WTC11 (cell line): ENCODE measurements around the gene PPM1M. TPM values are rescaled to one million over a fixed set of nuclear protein-coding genes. Genes with fewer than 3 reads are reported as not detected.

Experiments used
- ATAC-seq: fragments of 200-7000 bp; cut with Tn5 transposase; 2 replicates; pipeline ENCODE4 v1.10.0; 2021; ENCODE audit warnings: mild to moderate bottlenecking, moderate library complexity
- CTCF ChIA-PET: fragments of 300-600 bp; sonication (Branson Sonifier 250); formaldehyde crosslinking; loops from one replicate; lab custom pipeline; 2021; ENCODE audit warnings: antibody characterized with exemption; lab: Charles Lee
- POLR2A ChIA-PET: fragments of 350-600 bp; sonication (Branson Sonifier 250); formaldehyde crosslinking; loops from one replicate; lab custom pipeline; 2021; ENCODE audit warnings: antibody characterized with exemption; lab: Charles Lee
- DNase-seq: peaks from one replicate; pipeline ENCODE4 v3.0.0; 2021; ENCODE audit warnings: low spot score
- H3K27ac Mint-ChIP-seq: 2 replicates; pipeline ENCODE4 v1.8.0; 2021; ENCODE audit warnings: mixed read lengths
- H3K27me3 Mint-ChIP-seq: 2 replicates; pipeline ENCODE4 v1.8.0; 2021; ENCODE audit warnings: low read depth, mild to moderate bottlenecking, moderate library complexity, mixed read lengths
- H3K36me3 Mint-ChIP-seq: 2 replicates; pipeline ENCODE4 v1.8.0; 2021; ENCODE audit warnings: mixed read lengths
- H3K4me1 Mint-ChIP-seq: 2 replicates; pipeline ENCODE4 v1.8.0; 2022; ENCODE audit warnings: mixed read lengths
- H3K4me3 Mint-ChIP-seq: 2 replicates; pipeline ENCODE4 v1.8.0; 2021; ENCODE audit warnings: mild to moderate bottlenecking, moderate library complexity, mixed read lengths
- H3K9me3 Mint-ChIP-seq: 2 replicates; pipeline ENCODE4 v1.8.0; 2021; ENCODE audit warnings: mixed read lengths
- ARID4B ChIP-seq: sonication (generic); formaldehyde crosslinking; IDR thresholded peaks from 2 replicates; pipeline ENCODE4 v1.8.0; 2023; ENCODE audit warnings: missing genetic modification reagents, mild to moderate bottlenecking, borderline replicate concordance
- CBFB ChIP-seq: sonication (generic); formaldehyde crosslinking; IDR thresholded peaks from 2 replicates; pipeline ENCODE4 v1.8.1; 2022; ENCODE audit warnings: mild to moderate bottlenecking, low read depth, missing genetic modification reagents
- CTCF ChIP-seq: fragments of 200-600 bp; IDR thresholded peaks from 2 replicates; pipeline ENCODE4 v1.8.0; 2022; ENCODE audit warnings: antibody characterized with exemption
- E2F1 ChIP-seq: sonication (generic); formaldehyde crosslinking; IDR thresholded peaks from 2 replicates; pipeline ENCODE4 v1.8.0; 2022; ENCODE audit warnings: mild to moderate bottlenecking, missing genetic modification reagents
- E2F5 ChIP-seq: sonication (generic); formaldehyde crosslinking; IDR thresholded peaks from 2 replicates; pipeline ENCODE4 v1.8.1; 2022; ENCODE audit warnings: mild to moderate bottlenecking, moderate library complexity, missing genetic modification reagents
- ERG ChIP-seq: fragments of 250-450 bp; sonication (Bioruptor Pico); IDR thresholded peaks from 2 replicates; pipeline ENCODE4 v1.8.0; 2021; ENCODE audit warnings: mild to moderate bottlenecking
- ETV6 ChIP-seq: sonication (generic); formaldehyde crosslinking; IDR thresholded peaks from 2 replicates; pipeline ENCODE4 v1.8.1; 2022; ENCODE audit warnings: mild to moderate bottlenecking, missing genetic modification reagents
- FOXJ3 ChIP-seq: sonication (generic); formaldehyde crosslinking; IDR thresholded peaks from 2 replicates; pipeline ENCODE4 v1.9.0; 2021; ENCODE audit warnings: missing genetic modification reagents, mild to moderate bottlenecking, borderline replicate concordance
- GABPB1 ChIP-seq: sonication (generic); formaldehyde crosslinking; IDR thresholded peaks from 2 replicates; pipeline ENCODE4 v1.8.1; 2023; ENCODE audit warnings: mild to moderate bottlenecking, missing genetic modification reagents
- GRHL2 ChIP-seq: fragments of 250-450 bp; sonication (Bioruptor Pico); IDR thresholded peaks from 2 replicates; pipeline ENCODE4 v1.8.0; 2022; ENCODE audit warnings: mild to moderate bottlenecking, moderate library complexity; ENCODE audit not compliant: insufficient replicate concordance, severe bottlenecking
- GTF2I ChIP-seq: fragments of 250-450 bp; sonication (Bioruptor Pico); conservative IDR thresholded peaks from 2 replicates; pipeline ENCODE4 v1.4.0; 2021; ENCODE audit warnings: mild to moderate bottlenecking
- HMGA2 ChIP-seq: fragments of 250-450 bp; sonication (Bioruptor Pico); IDR thresholded peaks from 2 replicates; pipeline ENCODE4 v1.4.0; 2021; ENCODE audit warnings: mild to moderate bottlenecking, moderate library complexity
- IRF2 ChIP-seq: sonication (generic); formaldehyde crosslinking; IDR thresholded peaks from 2 replicates; pipeline ENCODE4 v1.8.0; 2022; ENCODE audit warnings: low read depth, missing genetic modification reagents, borderline replicate concordance
- NFATC4 ChIP-seq: fragments of 250-450 bp; sonication (Bioruptor Pico); IDR thresholded peaks from 2 replicates; pipeline ENCODE4 v1.9.0; 2021; ENCODE audit warnings: mild to moderate bottlenecking
- NR3C1 ChIP-seq: sonication (generic); formaldehyde crosslinking; conservative IDR thresholded peaks from 2 replicates; pipeline ENCODE4 v1.8.1; 2023; ENCODE audit warnings: low read depth, mild to moderate bottlenecking, missing genetic modification reagents
- SP1 ChIP-seq: sonication (generic); formaldehyde crosslinking; conservative IDR thresholded peaks from 2 replicates; pipeline ENCODE4 v1.8.1; 2022; ENCODE audit warnings: missing genetic modification reagents
- STAT6 ChIP-seq: sonication (generic); formaldehyde crosslinking; conservative IDR thresholded peaks from 2 replicates; pipeline ENCODE4 v1.8.1; 2023; ENCODE audit warnings: mild to moderate bottlenecking, low read depth, missing genetic modification reagents, moderate library complexity
- ZBTB21 ChIP-seq: sonication (generic); formaldehyde crosslinking; IDR thresholded peaks from 2 replicates; pipeline ENCODE4 v1.8.1; 2023; ENCODE audit warnings: mild to moderate bottlenecking, missing genetic modification reagents, borderline replicate concordance
- ZNF425 ChIP-seq: fragments of 250-450 bp; sonication (Bioruptor Pico); conservative IDR thresholded peaks from 2 replicates; pipeline ENCODE4 v1.9.0; 2021; ENCODE audit warnings: mild to moderate bottlenecking
- total RNA-seq: library from RNA; stranded (reverse); gene quantifications from 3 replicates; pipeline ENCODE4 v1.2.3, GENCODE V29; 2021

The PPM1M gene
- total RNA-seq, 1 experiment from 2014 or later: 7.0 TPM

- no peak overlapping the region for H3K27ac Mint-ChIP-seq
- no peaks in the 10 kb centered on the region for H3K27me3 Mint-ChIP-seq
- CTCF ChIA-PET: interaction anchor here (0.8 to 1.6 kb wide), 2 partner anchors 36 to 129 kb away, joined by 3 to 4 read pairs; no protein-coding TSS in a partner anchor
- no peaks in the 10 kb centered on the region for H3K4me1 Mint-ChIP-seq
- no peak for TF ChIP-seq NR3C1
- TF ChIP-seq STAT6: no peak
- no peak for TF ChIP-seq ZBTB21 (CRISPR knock-in tag)
- no peak for TF ChIP-seq ARID4B (CRISPR knock-in tag)
- no peak for TF ChIP-seq NFATC4 (CRISPR knock-in tag)
- TF ChIP-seq IRF2 (CRISPR knock-in tag): no peak
- no peak for TF ChIP-seq ERG (CRISPR knock-in tag)
- TF ChIP-seq GABPB1 (CRISPR knock-in tag): no peak
- TF ChIP-seq E2F1 (CRISPR knock-in tag): no peak
- TF ChIP-seq SP1 (CRISPR knock-in tag): no peak
- no peak for TF ChIP-seq ETV6 (CRISPR knock-in tag)
- no peak for TF ChIP-seq GRHL2 (CRISPR knock-in tag)
- ATAC-seq (no peak), DNase-seq (no peak)
- no peak overlapping the region for H3K4me3 Mint-ChIP-seq
- H3K9me3 Mint-ChIP-seq: no peaks in the 10 kb centered on the region
- H3K36me3 Mint-ChIP-seq: peaks cover 76% of the 10 kb centered on the region
- POLR2A ChIA-PET: no interaction called here
Observed at GRCh38 chr3:52256159-52256558, 10.6 kb downstream of the PPM1M start.

GRCh38 chr3:52256622-52257021 is 11.1 kb downstream of the PPM1M start:
- no peak for ATAC-seq
- TF ChIP-seq FOXJ3 (CRISPR knock-in tag) (no peak), HMGA2 (CRISPR knock-in tag) (no peak), ZNF425 (no peak), GTF2I (CRISPR knock-in tag) (no peak), E2F5 (CRISPR knock-in tag) (no peak), CTCF (no peak), CBFB (CRISPR knock-in tag) (no peak), ERG (CRISPR knock-in tag) (no peak)

More at GRCh38 chr3:52256622-52257021, 11.1 kb downstream of the PPM1M start:
- Mint-ChIP-seq H3K36me3 (peaks cover 81% of the 10 kb centered on the region), H3K9me3 (no peaks in the 10 kb centered on the region), H3K4me1 (no peaks in the 10 kb centered on the region), H3K27ac (no peak overlapping the region), H3K27me3 (no peaks in the 10 kb centered on the region), H3K4me3 (no peak overlapping the region)
- POLR2A ChIA-PET: no interaction called here
- DNase-seq: no peak
- CTCF ChIA-PET: interaction anchor here (0.8 to 1.6 kb wide), 2 partner anchors 36 to 128 kb away, joined by 3 to 4 read pairs; no protein-coding TSS in a partner anchor
